T-helper 1 cell treated with Interleukin-12 subunit alpha and Interleukin-12 subunit beta and Interleukin-4 antibody, amounts not matched to agents 30 μg/mL and 1 μg/mL, for 36 hours (primary cell): Measurements from ENCODE around the gene HAP1.
A peak's percentile ranks its signal among the peaks of the same experiment; 100 is the strongest.

Experiments used
- H3K27ac Mint-ChIP-seq: one replicate; pipeline ENCODE4 v1.8.0; 2021; ENCODE audit warnings: mild to moderate bottlenecking, mixed read lengths
- H3K27me3 Mint-ChIP-seq: one replicate; pipeline ENCODE4 v1.8.0; 2021; ENCODE audit warnings: low read depth, mixed read lengths
- H3K36me3 Mint-ChIP-seq: one replicate; pipeline ENCODE4 v1.8.0; 2021; ENCODE audit warnings: low read depth, mixed read lengths
- H3K4me1 Mint-ChIP-seq: one replicate; pipeline ENCODE4 v1.8.0; 2021; ENCODE audit warnings: low read depth, mixed read lengths
- H3K4me3 Mint-ChIP-seq: one replicate; pipeline ENCODE4 v1.8.0; 2021; ENCODE audit warnings: mild to moderate bottlenecking, moderate library complexity, mixed read lengths
- H3K9me3 Mint-ChIP-seq: one replicate; pipeline ENCODE4 v1.8.0; 2021; ENCODE audit warnings: mixed read lengths

The HAP1 gene

GRCh38 chr17:41741709-41742108 is 7.3 kb upstream of the HAP1 start:
- H3K4me1 Mint-ChIP-seq = peaks cover 3% of the 10 kb centered on the region
- H3K9me3 Mint-ChIP-seq = no peaks in the 10 kb centered on the region
- no peaks in the 10 kb centered on the region for H3K36me3 Mint-ChIP-seq
- H3K27ac Mint-ChIP-seq = no peak overlapping the region
- no peak overlapping the region for H3K4me3 Mint-ChIP-seq
- peaks cover 17% of the 10 kb centered on the region for H3K27me3 Mint-ChIP-seq

- Mint-ChIP-seq H3K4me1 (peaks cover 3% of the 10 kb centered on the region), H3K36me3 (no peaks in the 10 kb centered on the region), H3K27me3 (peaks cover 25% of the 10 kb centered on the region), H3K4me3 (no peak overlapping the region), H3K9me3 (no peaks in the 10 kb centered on the region), H3K27ac (no peak overlapping the region)
These were observed 6.1 kb upstream of the HAP1 start for GRCh38 chr17:41740506-41740905.

- Mint-ChIP-seq H3K4me3 (no peak overlapping the region), H3K9me3 (no peaks in the 10 kb centered on the region), H3K4me1 (peaks cover 4% of the 10 kb centered on the region), H3K36me3 (no peaks in the 10 kb centered on the region), H3K27ac (no peak overlapping the region), H3K27me3 (peaks cover 32% of the 10 kb centered on the region)
These were observed 5.4 kb upstream of the HAP1 start for GRCh38 chr17:41739661-41740352.

- Mint-ChIP-seq H3K9me3 (no peaks in the 10 kb centered on the region), H3K27ac (no peak overlapping the region), H3K27me3 (peaks cover 39% of the 10 kb centered on the region), H3K4me1 (peaks cover 5% of the 10 kb centered on the region), H3K36me3 (no peaks in the 10 kb centered on the region), H3K4me3 (no peak overlapping the region)
These were observed 4.3 kb upstream of the HAP1 start for GRCh38 chr17:41738801-41739112.

- H3K4me3 Mint-ChIP-seq = no peak overlapping the region
- peaks cover 44% of the 10 kb centered on the region for H3K27me3 Mint-ChIP-seq
- H3K27ac Mint-ChIP-seq = peak overlapping the region; percentile 36
- H3K9me3 Mint-ChIP-seq = no peaks in the 10 kb centered on the region
- peaks cover 8% of the 10 kb centered on the region for H3K4me1 Mint-ChIP-seq
- no peaks in the 10 kb centered on the region for H3K36me3 Mint-ChIP-seq
These were observed 3.8 kb upstream of the HAP1 start for GRCh38 chr17:41738077-41738800.

GRCh38 chr17:41737680-41738023 is 3.2 kb upstream of the HAP1 start:
- no peaks in the 10 kb centered on the region for H3K36me3 Mint-ChIP-seq
- no peaks in the 10 kb centered on the region for H3K9me3 Mint-ChIP-seq
- peaks cover 9% of the 10 kb centered on the region for H3K4me1 Mint-ChIP-seq
- no peak overlapping the region for H3K27ac Mint-ChIP-seq
- H3K27me3 Mint-ChIP-seq = peaks cover 49% of the 10 kb centered on the region
- H3K4me3 Mint-ChIP-seq = no peak overlapping the region

- H3K4me3 Mint-ChIP-seq = no peak overlapping the region
- H3K27me3 Mint-ChIP-seq = peaks cover 54% of the 10 kb centered on the region
- peaks cover 10% of the 10 kb centered on the region for H3K4me1 Mint-ChIP-seq
- no peaks in the 10 kb centered on the region for H3K9me3 Mint-ChIP-seq
- H3K36me3 Mint-ChIP-seq = no peaks in the 10 kb centered on the region
- H3K27ac Mint-ChIP-seq = no peak overlapping the region
These were observed 2.7 kb upstream of the HAP1 start for GRCh38 chr17:41736983-41737679.

- H3K27ac Mint-ChIP-seq = no peak overlapping the region
- peaks cover 10% of the 10 kb centered on the region for H3K4me1 Mint-ChIP-seq
- H3K4me3 Mint-ChIP-seq = no peak overlapping the region
- H3K9me3 Mint-ChIP-seq = no peaks in the 10 kb centered on the region
- no peaks in the 10 kb centered on the region for H3K36me3 Mint-ChIP-seq
- H3K27me3 Mint-ChIP-seq = peaks cover 68% of the 10 kb centered on the region
These were observed 1.3 kb upstream of the HAP1 start for GRCh38 chr17:41735744-41736143.

- Mint-ChIP-seq H3K36me3 (no peaks in the 10 kb centered on the region), H3K27ac (no peak overlapping the region), H3K9me3 (no peaks in the 10 kb centered on the region), H3K4me3 (peak overlapping the region; percentile 36), H3K4me1 (peaks cover 10% of the 10 kb centered on the region), H3K27me3 (peaks cover 76% of the 10 kb centered on the region)
These were observed 488 bp upstream of the HAP1 start for GRCh38 chr17:41734949-41735313.

GRCh38 chr17:41733348-41734138 is 900 bp downstream of the HAP1 start:
- Mint-ChIP-seq H3K4me1 (peaks cover 10% of the 10 kb centered on the region), H3K4me3 (no peak overlapping the region), H3K27me3 (peaks cover 80% of the 10 kb centered on the region), H3K27ac (no peak overlapping the region), H3K9me3 (no peaks in the 10 kb centered on the region), H3K36me3 (no peaks in the 10 kb centered on the region)

GRCh38 chr17:41731836-41732235 is 2.6 kb downstream of the HAP1 start:
- Mint-ChIP-seq H3K4me1 (peaks cover 7% of the 10 kb centered on the region), H3K9me3 (no peaks in the 10 kb centered on the region), H3K4me3 (no peak overlapping the region), H3K27me3 (peaks cover 67% of the 10 kb centered on the region), H3K36me3 (no peaks in the 10 kb centered on the region), H3K27ac (no peak overlapping the region)

- Mint-ChIP-seq H3K9me3 (no peaks in the 10 kb centered on the region), H3K27me3 (peaks cover 54% of the 10 kb centered on the region), H3K36me3 (no peaks in the 10 kb centered on the region), H3K4me1 (peaks cover 7% of the 10 kb centered on the region), H3K4me3 (no peak overlapping the region), H3K27ac (no peak overlapping the region)
These were observed 4.0 kb downstream of the HAP1 start for GRCh38 chr17:41730479-41730878.

GRCh38 chr17:41728056-41728455 is 6.4 kb downstream of the HAP1 start:
- Mint-ChIP-seq H3K9me3 (no peaks in the 10 kb centered on the region), H3K27me3 (peaks cover 39% of the 10 kb centered on the region), H3K36me3 (no peaks in the 10 kb centered on the region), H3K4me3 (no peak overlapping the region), H3K27ac (no peak overlapping the region), H3K4me1 (peaks cover 2% of the 10 kb centered on the region)

GRCh38 chr17:41725134-41725533 is 9.3 kb downstream of the HAP1 start:
- no peaks in the 10 kb centered on the region for H3K9me3 Mint-ChIP-seq

More at GRCh38 chr17:41725134-41725533, 9.3 kb downstream of the HAP1 start:
- no peak overlapping the region for H3K27ac Mint-ChIP-seq
- H3K4me3 Mint-ChIP-seq = no peak overlapping the region
- no peaks in the 10 kb centered on the region for H3K36me3 Mint-ChIP-seq
- H3K27me3 Mint-ChIP-seq = peaks cover 11% of the 10 kb centered on the region
- no peaks in the 10 kb centered on the region for H3K4me1 Mint-ChIP-seq
